Naive B cell (primary cell): ENCODE measurements around the gene KIF3B. TPM values are rescaled to one million over a fixed set of nuclear protein-coding genes. Genes with fewer than 3 reads are reported as not detected.
"Not testable (repeated sequence)": the region's sequence is repeated elsewhere in the genome, so short reads cannot be mapped to it uniquely, and the experiment has no call there.

Experiments
- ATAC-seq, 2 donors: fragments of 150-1000 bp; cut with Tn5 transposase; 2 replicates each; pipeline ENCODE4 v1.10.0; 2021; ENCODE audit warnings: low read depth in 2 of 2, mild to moderate bottlenecking in 2 of 2, moderate library complexity in 2 of 2
- DNase-seq: peaks from one replicate; pipeline ENCODE4 v3.0.0; 2022
- H3K27ac Mint-ChIP-seq, 6 donors: one replicate each; pipeline ENCODE4 v1.8.0; 2020 to 2022; ENCODE audit warnings: mild to moderate bottlenecking in 6 of 6, mixed read lengths in 6 of 6, moderate library complexity in 5 of 6, inconsistent platforms in 2 of 6
- H3K27me3 Mint-ChIP-seq, 3 donors: one replicate each; pipeline ENCODE4 v1.8.0; 2021 to 2022; ENCODE audit warnings: mixed read lengths in 3 of 3, mild to moderate bottlenecking in 1 of 3
- H3K36me3 Mint-ChIP-seq, 2 donors: one replicate each; pipeline ENCODE4 v1.8.0; 2020 to 2022; ENCODE audit warnings: mixed read lengths in 2 of 2, inconsistent platforms in 1 of 2, mild to moderate bottlenecking in 1 of 2
- H3K4me1 Mint-ChIP-seq, 3 donors: one replicate each; pipeline ENCODE4 v1.8.0; 2020 to 2022; ENCODE audit warnings: mixed read lengths in 3 of 3, inconsistent platforms in 1 of 3, mild to moderate bottlenecking in 1 of 3, moderate library complexity in 1 of 3
- H3K4me3 Mint-ChIP-seq, 8 donors: one replicate each; pipeline ENCODE4 v1.8.0; 2020 to 2022; ENCODE audit warnings: mild to moderate bottlenecking in 8 of 8, mixed read lengths in 8 of 8, moderate library complexity in 8 of 8, inconsistent platforms in 2 of 8
- H3K9me3 Mint-ChIP-seq, 7 donors: one replicate each; pipeline ENCODE4 v1.8.0; 2020 to 2022; ENCODE audit warnings: mixed read lengths in 7 of 7, mild to moderate bottlenecking in 5 of 7, inconsistent platforms in 2 of 7, moderate library complexity in 1 of 7
- polyA plus RNA-seq, 6 donors: library from polyadenylated mRNA; unstranded; fragments of 300-500 nt; fragmentation: Illumina TruSeq; gene quantifications; one replicate each; pipeline ENCODE4 v1.2.3, GENCODE V29; 2021; ENCODE audit warnings: low read depth in 6 of 6

Gene KIF3B
- polyA plus RNA-seq, 6 donors from 2014 or later, result 1.0 to 9.7 (median 6.5) TPM

DNA sequence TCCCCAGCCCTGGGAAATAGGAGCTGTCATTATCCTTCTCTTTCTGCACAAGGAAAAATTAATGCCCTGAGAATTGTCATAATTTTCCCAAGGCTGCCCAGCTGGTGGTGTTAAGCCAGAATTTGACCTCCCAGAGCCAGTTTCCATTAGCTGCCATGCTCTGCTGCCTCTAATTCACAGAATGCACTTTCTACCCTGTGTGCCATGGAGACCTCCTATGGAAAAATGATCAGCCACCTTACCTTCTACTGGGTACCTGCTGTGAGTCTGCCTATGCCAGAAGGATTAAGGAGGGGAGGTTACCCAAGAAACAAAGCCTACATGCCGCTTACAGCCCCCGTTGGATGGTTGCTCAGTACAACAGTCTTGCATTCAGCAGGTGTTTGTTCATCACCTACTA lies 40.6 kb upstream of the KIF3B start:
- ATAC-seq, result no peak
- DNase-seq, result no peak
- H3K27ac Mint-ChIP-seq, result peak overlapping the region in 1 of 6 donors; percentile 37
- peaks cover 17 to 23% (median 17%) of the 10 kb centered on the region in 3 donors for H3K4me1 Mint-ChIP-seq
- H3K9me3 Mint-ChIP-seq, result no peaks in the 10 kb centered on the region
- H3K36me3 Mint-ChIP-seq, result peaks cover 8 to 25% of the 10 kb centered on the region in 2 donors
- H3K27me3 Mint-ChIP-seq, result no peaks in the 10 kb centered on the region
- no peak overlapping the region for H3K4me3 Mint-ChIP-seq

GRCh38 chr20:32237419-32237818 lies 40.0 kb upstream of the KIF3B start:
- Mint-ChIP-seq H3K9me3 (no peaks in the 10 kb centered on the region), H3K4me1 (peaks cover 12 to 19% (median 14%) of the 10 kb centered on the region in 3 donors), H3K27ac (peak overlapping the region in 2 of 6 donors; percentile 53 to 74), H3K4me3 (no peak overlapping the region), H3K27me3 (no peaks in the 10 kb centered on the region), H3K36me3 (peaks cover 5 to 22% of the 10 kb centered on the region in 2 donors)
- DNase-seq (no peak), ATAC-seq (no peak)

- no peak for DNase-seq
- peak overlapping the region in 1 of 6 donors; percentile 44 for H3K27ac Mint-ChIP-seq
Observed at GRCh38 chr20:32238483-32239425, 38.7 kb upstream of the KIF3B start.

GRCh38 chr20:32240205-32240604 lies 37.2 kb upstream of the KIF3B start:
- Mint-ChIP-seq H3K4me1 (peaks cover 10 to 12% (median 11%) of the 10 kb centered on the region in 3 donors), H3K4me3 (no peak overlapping the region), H3K27ac (peak overlapping the region in 3 of 6 donors; percentile 27 to 51 (median 31)), H3K9me3 (no peaks in the 10 kb centered on the region), H3K36me3 (peaks cover 0 to 8% of the 10 kb centered on the region in 2 donors), H3K27me3 (no peaks in the 10 kb centered on the region)
- DNase-seq, result no peak
- ATAC-seq, result no peak

More at GRCh38 chr20:32238483-32239425, 38.7 kb upstream of the KIF3B start:
- Mint-ChIP-seq H3K9me3 (no peaks in the 10 kb centered on the region), H3K4me1 (peaks cover 10 to 14% (median 12%) of the 10 kb centered on the region in 3 donors), H3K4me3 (no peak overlapping the region), H3K36me3 (peaks cover 5 to 10% of the 10 kb centered on the region in 2 donors), H3K27me3 (no peaks in the 10 kb centered on the region)
- ATAC-seq, result no peak

GRCh38 chr20:32241807-32242206 lies 35.6 kb upstream of the KIF3B start:
- no peaks in the 10 kb centered on the region for H3K27me3 Mint-ChIP-seq
- H3K36me3 Mint-ChIP-seq, result no peaks in the 10 kb centered on the region
- no peaks in the 10 kb centered on the region for H3K9me3 Mint-ChIP-seq
- no peak for ATAC-seq
- no peak for DNase-seq
- no peak overlapping the region for H3K27ac Mint-ChIP-seq
- peaks cover 10 to 12% (median 11%) of the 10 kb centered on the region in 3 donors for H3K4me1 Mint-ChIP-seq
- no peak overlapping the region for H3K4me3 Mint-ChIP-seq

GRCh38 chr20:32244150-32244823 lies 33.2 kb upstream of the KIF3B start:
- H3K9me3 Mint-ChIP-seq, result no peaks in the 10 kb centered on the region
- H3K27ac Mint-ChIP-seq, result peak overlapping the region in 2 of 6 donors; percentile 32 to 57
- ATAC-seq, result no peak

DNA sequence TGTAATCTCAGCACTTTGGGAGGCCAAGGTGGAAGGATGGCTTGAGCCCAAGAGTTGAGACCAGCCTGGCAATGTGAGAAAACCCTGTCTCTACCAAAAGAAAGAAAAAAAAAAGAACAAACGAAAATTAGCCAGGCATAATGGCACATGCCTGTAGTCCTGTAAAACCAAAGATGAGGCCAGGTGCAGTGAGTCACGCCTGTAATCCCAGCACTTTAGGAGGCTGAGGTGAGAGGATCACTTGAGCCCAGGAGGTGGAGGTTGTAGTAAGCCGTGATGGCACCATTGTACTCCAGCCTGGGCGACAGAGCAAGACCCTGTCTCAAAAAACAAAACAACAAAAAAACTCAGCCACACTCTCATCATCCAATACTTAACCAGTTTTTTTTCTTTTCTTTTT lies 32.5 kb upstream of the KIF3B start:
- Mint-ChIP-seq H3K27ac (no peak overlapping the region), H3K4me3 (no peak overlapping the region), H3K36me3 (no peaks in the 10 kb centered on the region), H3K4me1 (peaks cover 6 to 9% (median 7%) of the 10 kb centered on the region in 3 donors), H3K27me3 (no peaks in the 10 kb centered on the region), H3K9me3 (no peaks in the 10 kb centered on the region)
- no peak for ATAC-seq
- DNase-seq, result no peak

More at GRCh38 chr20:32244150-32244823, 33.2 kb upstream of the KIF3B start:
- no peaks in the 10 kb centered on the region for H3K36me3 Mint-ChIP-seq
- H3K4me1 Mint-ChIP-seq, result peaks cover 10 to 12% (median 12%) of the 10 kb centered on the region in 3 donors
- H3K27me3 Mint-ChIP-seq, result no peaks in the 10 kb centered on the region
- no peak for DNase-seq
- no peak overlapping the region for H3K4me3 Mint-ChIP-seq

DNA sequence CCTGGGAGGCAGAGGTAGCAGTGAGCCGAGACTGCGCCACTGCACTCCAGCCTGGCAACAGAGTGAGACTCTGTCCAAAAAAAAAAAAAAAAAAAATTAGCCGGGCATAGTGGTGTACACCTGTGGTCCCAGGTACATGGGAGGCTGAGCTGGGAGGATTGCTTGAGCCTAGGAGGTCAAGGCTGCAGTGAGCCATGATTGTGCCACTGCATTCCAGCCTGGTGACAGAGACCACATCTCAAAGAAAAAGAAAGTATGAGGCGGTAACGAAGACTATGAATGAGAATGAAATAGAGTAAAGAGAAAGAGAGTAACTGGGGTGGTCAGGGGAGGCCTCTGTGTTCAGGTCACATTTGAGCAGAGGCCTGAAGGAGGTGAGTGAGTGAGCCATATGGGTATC lies 31.2 kb upstream of the KIF3B start:
- H3K9me3 Mint-ChIP-seq, H3K36me3 Mint-ChIP-seq, H3K4me3 Mint-ChIP-seq, H3K27me3 Mint-ChIP-seq, H3K4me1 Mint-ChIP-seq, DNase-seq, ATAC-seq: not testable (repeated sequence)
- peak overlapping the region in 2 of 6 donors; percentile 72 to 78 for H3K27ac Mint-ChIP-seq

- Mint-ChIP-seq H3K4me1 (peaks cover 4 to 12% (median 9%) of the 10 kb centered on the region in 3 donors), H3K4me3 (no peak overlapping the region), H3K27me3 (peaks cover 0 to 5% (median 0%) of the 10 kb centered on the region in 3 donors), H3K9me3 (no peaks in the 10 kb centered on the region), H3K27ac (no peak overlapping the region), H3K36me3 (no peaks in the 10 kb centered on the region)
- no peak for DNase-seq
- no peak for ATAC-seq
Observed at GRCh38 chr20:32248043-32248442, 29.4 kb upstream of the KIF3B start.

- ATAC-seq, result peak; percentile 13 to 55
- H3K4me3 Mint-ChIP-seq, result no peak overlapping the region
Observed at GRCh38 chr20:32249030-32249738, 28.3 kb upstream of the KIF3B start.

DNA sequence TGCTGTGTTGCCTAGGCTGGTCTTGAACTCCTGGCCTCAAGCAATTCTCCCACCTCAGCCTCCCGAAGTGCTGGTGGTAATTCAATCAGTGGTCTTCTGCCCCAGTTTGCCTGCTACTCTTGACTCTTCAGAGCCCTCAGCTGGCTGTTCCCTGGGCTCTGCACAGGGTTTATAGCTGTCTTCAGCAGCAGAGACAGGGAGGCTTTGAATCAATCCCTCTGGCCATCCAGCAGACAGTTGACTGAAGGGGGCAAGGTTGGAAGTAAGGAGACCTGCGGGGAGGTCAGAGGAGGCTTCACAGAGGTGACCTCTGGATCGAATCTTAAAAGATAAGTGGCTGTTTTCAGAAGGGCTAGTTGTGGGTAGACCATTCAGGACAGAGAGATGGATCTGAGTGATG lies 26.0 kb upstream of the KIF3B start:
- no peak overlapping the region for H3K4me3 Mint-ChIP-seq
- peaks cover 0 to 4% (median 0%) of the 10 kb centered on the region in 7 donors for H3K9me3 Mint-ChIP-seq
- no peak for ATAC-seq
- peaks cover 0 to 5% (median 0%) of the 10 kb centered on the region in 3 donors for H3K27me3 Mint-ChIP-seq
- no peak for DNase-seq
- no peaks in the 10 kb centered on the region for H3K36me3 Mint-ChIP-seq
- peaks cover 4 to 16% (median 9%) of the 10 kb centered on the region in 3 donors for H3K4me1 Mint-ChIP-seq
- peak overlapping the region in 1 of 6 donors; percentile 22 for H3K27ac Mint-ChIP-seq

More at GRCh38 chr20:32249030-32249738, 28.3 kb upstream of the KIF3B start:
- H3K36me3 Mint-ChIP-seq, result no peaks in the 10 kb centered on the region
- peak overlapping the region in 1 of 6 donors; percentile 84 for H3K27ac Mint-ChIP-seq
- H3K9me3 Mint-ChIP-seq, result peaks cover 0 to 4% (median 0%) of the 10 kb centered on the region in 7 donors
- peaks cover 0 to 5% (median 0%) of the 10 kb centered on the region in 3 donors for H3K27me3 Mint-ChIP-seq
- no peak for DNase-seq
- H3K4me1 Mint-ChIP-seq, result peaks cover 4 to 16% (median 9%) of the 10 kb centered on the region in 3 donors

DNA sequence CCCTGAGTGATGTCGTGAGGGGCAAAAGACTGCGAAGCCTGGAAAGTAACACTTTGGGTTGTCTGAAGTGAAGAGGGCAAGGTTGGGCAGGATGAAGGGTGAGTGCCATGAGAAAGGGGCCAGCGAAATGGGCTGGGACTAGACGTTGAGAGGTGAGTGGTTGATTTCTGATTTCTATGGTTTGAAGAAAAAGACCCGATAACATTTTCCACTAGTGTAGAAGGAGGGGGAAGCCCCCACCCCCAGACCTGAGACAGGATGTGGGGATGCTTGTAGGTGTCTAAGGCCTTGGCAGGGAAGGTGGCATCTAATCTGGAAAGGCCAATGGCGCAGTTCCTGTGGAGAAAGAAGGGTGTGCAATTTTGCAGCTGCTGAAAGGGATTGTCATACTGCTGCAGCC lies 25.3 kb upstream of the KIF3B start:
- ATAC-seq (no peak), DNase-seq (no peak)
- Mint-ChIP-seq H3K27me3 (peaks cover 0 to 5% (median 0%) of the 10 kb centered on the region in 3 donors), H3K27ac (peak overlapping the region in 1 of 6 donors; percentile 49), H3K4me3 (peak overlapping the region in 1 of 8 donors; percentile 65), H3K4me1 (peaks cover 4 to 16% (median 9%) of the 10 kb centered on the region in 3 donors), H3K9me3 (peaks cover 0 to 4% (median 0%) of the 10 kb centered on the region in 7 donors), H3K36me3 (no peaks in the 10 kb centered on the region)

DNA sequence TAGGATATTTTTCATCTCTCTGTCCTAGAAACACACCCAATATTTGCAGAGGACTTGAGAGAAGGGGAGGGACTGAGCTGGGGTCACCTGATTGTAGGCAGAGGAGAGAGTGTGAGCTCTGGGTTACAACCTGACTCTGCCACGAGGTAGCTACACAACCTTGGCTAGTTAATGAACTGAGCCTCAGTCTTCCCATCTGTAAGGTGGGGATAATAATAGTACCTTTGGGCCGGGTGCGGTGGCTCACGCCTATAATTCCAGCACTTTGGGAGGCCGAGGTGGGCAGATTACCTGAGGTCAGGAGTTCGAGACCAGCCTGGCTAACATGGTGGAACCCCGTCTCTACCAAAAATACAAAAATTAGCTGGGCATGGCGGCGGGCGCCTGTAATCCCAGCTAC lies 16.5 kb upstream of the KIF3B start:
- not testable (repeated sequence) for H3K4me1 Mint-ChIP-seq, H3K9me3 Mint-ChIP-seq, H3K27ac Mint-ChIP-seq, H3K27me3 Mint-ChIP-seq, H3K36me3 Mint-ChIP-seq, H3K4me3 Mint-ChIP-seq, DNase-seq, ATAC-seq
